H9 (cell line): ENCODE results near the gene VRK2. TPM values are rescaled to one million over a fixed set of nuclear protein-coding genes. Genes with fewer than 3 reads are reported as not detected.

ENCODE experiments used
- DNase-seq: peaks from one replicate; pipeline ENCODE4 v3.0.0-alpha.2; 2017
- H2AFZ ChIP-seq: one replicate; pipeline ENCODE4 v1.6.1; 2013; ENCODE audit warnings: mild to moderate bottlenecking, low read length, control low read depth, moderate library complexity
- H2AK5ac ChIP-seq: 2 replicates; pipeline ENCODE4 v1.6.1; 2013; ENCODE audit warnings: low read length, control low read depth, mixed read lengths; ENCODE audit not compliant: insufficient read length
- H2BK120ac ChIP-seq: one replicate; pipeline ENCODE4 v1.6.1; 2013; ENCODE audit warnings: low read depth, mild to moderate bottlenecking, low read length, control low read depth, inconsistent platforms; ENCODE audit not compliant: poor library complexity, severe bottlenecking
- H2BK12ac ChIP-seq: 2 replicates; pipeline ENCODE4 v1.6.1; 2013; ENCODE audit warnings: low read length, control low read depth, mixed read lengths, low read depth; ENCODE audit not compliant: insufficient read length
- H2BK15ac ChIP-seq: 2 replicates; pipeline ENCODE4 v1.6.1; 2013; ENCODE audit warnings: low read depth, low read length, control low read depth
- H2BK20ac ChIP-seq: one replicate; pipeline ENCODE4 v1.6.1; 2013; ENCODE audit warnings: low read depth, mild to moderate bottlenecking, low read length, control low read depth, inconsistent platforms; ENCODE audit not compliant: poor library complexity, severe bottlenecking
- H2BK5ac ChIP-seq: 2 replicates; pipeline ENCODE4 v1.6.1; 2013; ENCODE audit warnings: low read length, control low read depth, mixed read lengths; ENCODE audit not compliant: insufficient read length
- H3K14ac ChIP-seq: 2 replicates; pipeline ENCODE4 v1.6.1; 2013; ENCODE audit warnings: low read length, control low read depth; ENCODE audit not compliant: insufficient read depth
- H3K18ac ChIP-seq: 2 replicates; pipeline ENCODE4 v1.6.1; 2013; ENCODE audit warnings: low read depth, mild to moderate bottlenecking, mixed read lengths, low read length, control low read depth; ENCODE audit not compliant: insufficient read length
- H3K23ac ChIP-seq: 2 replicates; pipeline ENCODE4 v1.6.1; 2013; ENCODE audit warnings: low read length, control low read depth, mixed read lengths, low read depth; ENCODE audit not compliant: insufficient read length
- H3K23me2 ChIP-seq: 2 replicates; pipeline ENCODE4 v1.6.1; 2013; ENCODE audit warnings: low read depth, mild to moderate bottlenecking, mixed read lengths, low read length, control low read depth; ENCODE audit not compliant: insufficient read length, poor library complexity, severe bottlenecking
- H3K27ac ChIP-seq: 2 replicates; pipeline ENCODE4 v1.5.1; 2013; ENCODE audit warnings: low read length, control low read depth, mixed read lengths, low read depth; ENCODE audit not compliant: insufficient read length
- H3K27me3 ChIP-seq: 2 replicates; pipeline ENCODE4 v1.6.1; 2013; ENCODE audit warnings: low read length, control low read depth, inconsistent platforms; ENCODE audit not compliant: insufficient read depth
- H3K4ac ChIP-seq: 2 replicates; pipeline ENCODE4 v1.6.1; 2013; ENCODE audit warnings: low read depth, mild to moderate bottlenecking, control low read depth, inconsistent platforms, low read length, moderate library complexity
- H3K4me1 ChIP-seq: 2 replicates; pipeline ENCODE4 v1.6.1; 2013; ENCODE audit warnings: low read length, control low read depth, inconsistent platforms; ENCODE audit not compliant: insufficient read depth
- H3K4me2 ChIP-seq: 2 replicates; pipeline ENCODE4 v1.6.1; 2013; ENCODE audit warnings: low read length, control low read depth, mixed read lengths; ENCODE audit not compliant: insufficient read length, insufficient read depth
- H3K56ac ChIP-seq: 2 replicates; pipeline ENCODE4 v1.6.1; 2013; ENCODE audit warnings: low read depth, mild to moderate bottlenecking, mixed read lengths, low read length, control low read depth; ENCODE audit not compliant: insufficient read length
- H3K79me1 ChIP-seq: 2 replicates; pipeline ENCODE4 v1.6.1; 2013; ENCODE audit warnings: low read depth, mild to moderate bottlenecking, moderate library complexity, low read length, control low read depth, inconsistent platforms; ENCODE audit not compliant: insufficient read depth, poor library complexity, severe bottlenecking
- H3K79me2 ChIP-seq: 2 replicates; pipeline ENCODE4 v1.6.1; 2013; ENCODE audit warnings: low read length, control low read depth, inconsistent platforms; ENCODE audit not compliant: insufficient read depth
- H3K9ac ChIP-seq: 2 replicates; pipeline ENCODE4 v1.6.1; 2013; ENCODE audit warnings: low read length, control low read depth, mixed read lengths; ENCODE audit not compliant: insufficient read length; ENCODE audit errors: extremely low read depth
- H3K9me3 ChIP-seq: one replicate; pipeline ENCODE4 v1.6.1; 2013; ENCODE audit warnings: low read depth, low read length, inconsistent platforms; ENCODE audit not compliant: control insufficient read depth
- H3T11ph ChIP-seq: one replicate; pipeline ENCODE4 v1.6.1; 2013; ENCODE audit warnings: mild to moderate bottlenecking, low read length, control low read depth, inconsistent platforms
- H4K20me1 ChIP-seq: one replicate; pipeline ENCODE4 v1.6.1; 2013; ENCODE audit not compliant: control insufficient read depth, insufficient read length, insufficient read depth
- H4K5ac ChIP-seq: 2 replicates; pipeline ENCODE4 v1.6.1; 2013; ENCODE audit warnings: low read depth, mild to moderate bottlenecking, mixed read lengths, low read length, control low read depth; ENCODE audit not compliant: insufficient read length
- H4K8ac ChIP-seq: replicated peaks from 2 replicates; pipeline ENCODE4 v1.6.1; 2013; ENCODE audit warnings: low read length, control low read depth, mixed read lengths, low read depth; ENCODE audit not compliant: insufficient read length
- H4K91ac ChIP-seq: 2 replicates; pipeline ENCODE4 v1.6.1; 2013; ENCODE audit warnings: low read depth, mild to moderate bottlenecking, moderate library complexity, mixed read lengths, low read length, control low read depth; ENCODE audit not compliant: insufficient read length
- H3K27ac Mint-ChIP-seq, 3 experiments: 2 replicates in 2 of 3; 3 replicates in 1 of 3; pipeline ENCODE4 v1.8.0; 2020 to 2021; ENCODE audit warnings: mixed read lengths in 3 of 3, mild to moderate bottlenecking in 1 of 3, moderate library complexity in 1 of 3
- H3K27me3 Mint-ChIP-seq: 2 replicates; pipeline ENCODE4 v1.8.0; 2021; ENCODE audit warnings: low read depth, mild to moderate bottlenecking, moderate library complexity, mixed read lengths
- H3K36me3 Mint-ChIP-seq, 3 experiments: 2 replicates in 2 of 3; 3 replicates in 1 of 3; pipeline ENCODE4 v1.8.0; 2020 to 2021; ENCODE audit warnings: low read depth in 3 of 3, mixed read lengths in 3 of 3; ENCODE audit not compliant: insufficient read depth in 1 of 3
- H3K4me1 Mint-ChIP-seq, 2 experiments: 2 replicates each; pipeline ENCODE4 v1.8.0; 2020; ENCODE audit warnings: mixed read lengths in 2 of 2
- H3K4me3 Mint-ChIP-seq, 2 experiments: 2 replicates in 1 of 2; 3 replicates in 1 of 2; pipeline ENCODE4 v1.8.0; 2020 to 2021; ENCODE audit warnings: mild to moderate bottlenecking in 2 of 2, mixed read lengths in 2 of 2, moderate library complexity in 1 of 2
- H3K9me3 Mint-ChIP-seq, 2 experiments: 2 replicates in 1 of 2; 3 replicates in 1 of 2; pipeline ENCODE4 v1.8.0; 2020; ENCODE audit warnings: mild to moderate bottlenecking in 2 of 2, mixed read lengths in 2 of 2, moderate library complexity in 1 of 2
- WGBS: extraction: QIAGEN DNeasy Blood & Tissue Kit; methylation state at CpG from one replicate; pipeline ENCODE4 v1.1.7; 2013; ENCODE audit warnings: missing lambda C conversion rate, low lambda C conversion rate, mixed read lengths; ENCODE audit not compliant: insufficient read length; ENCODE audit errors: extremely low coverage; 5-methylcytosine and 5-hydroxymethylcytosine counted together
- total RNA-seq: library from RNA; stranded (reverse); gene quantifications from 2 replicates; pipeline ENCODE4 v1.2.1, GENCODE V29; 2021
- TF ChIP-seq, protein P1 (sequence below): fragments of 200-600 bp; sonication (generic); conservative IDR thresholded peaks from 3 replicates; pipeline ENCODE4 v1.8.0; 2021; ENCODE audit warnings: antibody characterized with exemption, mild to moderate bottlenecking

The VRK2 gene
- total RNA-seq, 1 experiment from 2014 or later: 23.8 TPM

- Histone ChIP-seq H3K79me1 (no peaks in the 10 kb centered on the region), H3K4ac (no peak overlapping the region), H3K23ac (no peak overlapping the region), H2AK5ac (no peak overlapping the region), H4K5ac (no peak overlapping the region), H3K4me2 (no peak overlapping the region), H4K20me1 (no peaks in the 10 kb centered on the region), H3K14ac (no peak overlapping the region), H3K56ac (no peak overlapping the region), H3K79me2 (no peaks in the 10 kb centered on the region), H2BK15ac (no peak overlapping the region), H2BK12ac (no peak overlapping the region), H4K8ac (no peak overlapping the region), H3K27ac (no peak overlapping the region), H2BK5ac (no peak overlapping the region), H3K9ac (no peak overlapping the region), H4K91ac (no peak overlapping the region), H2BK20ac (no peak overlapping the region), H3K9me3 (no peaks in the 10 kb centered on the region), H2BK120ac (no peak overlapping the region), H3T11ph (no peak overlapping the region), H2AFZ (no peak overlapping the region), H3K23me2 (no peaks in the 10 kb centered on the region), H3K27me3 (no peaks in the 10 kb centered on the region), H3K4me1 (no peaks in the 10 kb centered on the region), H3K18ac (no peak overlapping the region)
- no peak overlapping the region for H3K4me3 Mint-ChIP-seq
- WGBS: no CpG with 5 or more reads among the region's 3 CpGs
- peaks cover 0 to 4% (median 0%) of the 10 kb centered on the region in 3 experiments; a peak in 3 of 7 replicates for H3K36me3 Mint-ChIP-seq
- DNase-seq: no peak
- peaks cover 0 to 5% of the 10 kb centered on the region in 2 experiments; a peak in 2 of 5 replicates for H3K9me3 Mint-ChIP-seq
- peaks cover 13 to 14% of the 10 kb centered on the region in 2 experiments for H3K4me1 Mint-ChIP-seq
- TF ChIP-seq, protein P1, sequence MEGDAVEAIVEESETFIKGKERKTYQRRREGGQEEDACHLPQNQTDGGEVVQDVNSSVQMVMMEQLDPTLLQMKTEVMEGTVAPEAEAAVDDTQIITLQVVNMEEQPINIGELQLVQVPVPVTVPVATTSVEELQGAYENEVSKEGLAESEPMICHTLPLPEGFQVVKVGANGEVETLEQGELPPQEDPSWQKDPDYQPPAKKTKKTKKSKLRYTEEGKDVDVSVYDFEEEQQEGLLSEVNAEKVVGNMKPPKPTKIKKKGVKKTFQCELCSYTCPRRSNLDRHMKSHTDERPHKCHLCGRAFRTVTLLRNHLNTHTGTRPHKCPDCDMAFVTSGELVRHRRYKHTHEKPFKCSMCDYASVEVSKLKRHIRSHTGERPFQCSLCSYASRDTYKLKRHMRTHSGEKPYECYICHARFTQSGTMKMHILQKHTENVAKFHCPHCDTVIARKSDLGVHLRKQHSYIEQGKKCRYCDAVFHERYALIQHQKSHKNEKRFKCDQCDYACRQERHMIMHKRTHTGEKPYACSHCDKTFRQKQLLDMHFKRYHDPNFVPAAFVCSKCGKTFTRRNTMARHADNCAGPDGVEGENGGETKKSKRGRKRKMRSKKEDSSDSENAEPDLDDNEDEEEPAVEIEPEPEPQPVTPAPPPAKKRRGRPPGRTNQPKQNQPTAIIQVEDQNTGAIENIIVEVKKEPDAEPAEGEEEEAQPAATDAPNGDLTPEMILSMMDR: no peak
- no peaks in the 10 kb centered on the region for H3K27me3 Mint-ChIP-seq
- H3K27ac Mint-ChIP-seq: no peak overlapping the region
Measured at GRCh38 chr2:58035352-58035751, 11.3 kb upstream of the VRK2 start.
